ENCODE measurements around the gene SRRM4. TPM values are rescaled to one million over a fixed set of nuclear protein-coding genes. Genes with fewer than 3 reads are reported as not detected.

Gene SRRM4
- total and polyA plus RNA-seq, 10 donors: under 0.01 TPM; not detected in 8

- H3K36me3 ChIP-seq: no peaks in the 10 kb centered on the region
- intact Hi-C loops (cut with DNase I; ENCODE audit: low total_unique reads): no loop called here
- H3K4me3 ChIP-seq: no peak overlapping the region
- TF ChIP-seq CTCF (IDR thresholded peaks at IDR 0.05 in 8 of 11, conservative IDR thresholded peaks at IDR 0.05 in 3 of 11): no peak
- no peak for TF ChIP-seq POLR2A (IDR thresholded peaks at IDR 0.05)
- no peak for TF ChIP-seq POLR2AphosphoS5 (IDR thresholded peaks at IDR 0.05)
- 41 to 56% (median 45%) methylated on average over 2 of the region's 2 CpGs for WGBS, 5 donors
- no peaks in the 10 kb centered on the region for H3K4me1 ChIP-seq
- no peak overlapping the region for H3K27ac ChIP-seq
- H3K27me3 ChIP-seq (replicated peaks in 1 of 7): no peaks in the 10 kb centered on the region
- no peak for DNase-seq
- H3K9me3 ChIP-seq: no peaks in the 10 kb centered on the region
Measured at GRCh38 chr12:119202544-119202943, 221.2 kb downstream of the SRRM4 start.

GRCh38 chr12:119204131-119204530, 222.8 kb downstream of the SRRM4 start:
- Histone ChIP-seq H3K36me3 (no peaks in the 10 kb centered on the region), H3K4me1 (no peaks in the 10 kb centered on the region), H3K9me3 (no peaks in the 10 kb centered on the region), H3K27me3 (replicated peaks in 1 of 7) (no peaks in the 10 kb centered on the region), H3K4me3 (no peak overlapping the region), H3K27ac (no peak overlapping the region)
- no peak for DNase-seq
- TF ChIP-seq POLR2AphosphoS5 (IDR thresholded peaks at IDR 0.05) (no peak), POLR2A (IDR thresholded peaks at IDR 0.05) (no peak), CTCF (IDR thresholded peaks at IDR 0.05 in 8 of 11, conservative IDR thresholded peaks at IDR 0.05 in 3 of 11) (no peak)
- WGBS, 5 donors: 37 to 57% (median 45%) methylated on average over 2 of the region's 2 CpGs
- intact Hi-C loops (cut with DNase I; ENCODE audit: low total_unique reads): no loop called here

GRCh38 chr12:119204671-119205285, 223.4 kb downstream of the SRRM4 start:
- Histone ChIP-seq H3K4me3 (no peak overlapping the region), H3K36me3 (no peaks in the 10 kb centered on the region), H3K9me3 (no peaks in the 10 kb centered on the region), H3K4me1 (no peaks in the 10 kb centered on the region), H3K27me3 (replicated peaks in 1 of 7) (no peaks in the 10 kb centered on the region), H3K27ac (no peak overlapping the region)
- no peak for TF ChIP-seq POLR2AphosphoS5 (IDR thresholded peaks at IDR 0.05)
- no peak for TF ChIP-seq CTCF (IDR thresholded peaks at IDR 0.05 in 8 of 11, conservative IDR thresholded peaks at IDR 0.05 in 3 of 11)
- TF ChIP-seq POLR2A (IDR thresholded peaks at IDR 0.05): no peak
- intact Hi-C loops (cut with DNase I; ENCODE audit: low total_unique reads): no loop called here
- no peak for DNase-seq
- WGBS, 5 donors: 79 to 81% (median 79%) methylated on average over 7 of the region's 7 CpGs

GRCh38 chr12:119206348-119207062, 225.2 kb downstream of the SRRM4 start:
- no peaks in the 10 kb centered on the region for H3K4me1 ChIP-seq
- no peak for DNase-seq
- intact Hi-C loops (cut with DNase I; ENCODE audit: low total_unique reads): no loop called here
- no peak overlapping the region for H3K27ac ChIP-seq
- WGBS, 5 donors: 67 to 85% (median 77%) methylated on average over 8 of the region's 8 CpGs
- TF ChIP-seq POLR2A (IDR thresholded peaks at IDR 0.05) (no peak), POLR2AphosphoS5 (IDR thresholded peaks at IDR 0.05) (no peak), CTCF (IDR thresholded peaks at IDR 0.05 in 8 of 11, conservative IDR thresholded peaks at IDR 0.05 in 3 of 11) (no peak)
- H3K27me3 ChIP-seq (replicated peaks in 1 of 7): no peaks in the 10 kb centered on the region
- no peaks in the 10 kb centered on the region for H3K9me3 ChIP-seq
- H3K4me3 ChIP-seq: no peak overlapping the region
- H3K36me3 ChIP-seq: no peaks in the 10 kb centered on the region
